K562 (cell line): ENCODE results near the gene YPEL5. TPM values are rescaled to one million over a fixed set of nuclear protein-coding genes. Genes with fewer than 3 reads are reported as not detected.
A peak's percentile ranks its signal among the peaks of the same experiment; 100 is the strongest.

Source experiments
- ARID2 ChIP-seq: fragments of 450-650 bp; IDR thresholded peaks from 2 replicates; pipeline ENCODE4 v1.6.1; 2017; ENCODE audit warnings: antibody characterized with exemption, mild to moderate bottlenecking
- BCLAF1 ChIP-seq, 2 experiments: fragments of 450-650 bp in 1 of 2; IDR thresholded peaks; 2 replicates each; pipeline ENCODE4 v1.6.1; 2011 to 2017; ENCODE audit warnings: low read depth in 2 of 2, antibody characterized with exemption in 1 of 2, borderline replicate concordance in 1 of 2, low read length in 1 of 2, mild to moderate bottlenecking in 1 of 2, mixed read lengths in 1 of 2; ENCODE audit not compliant: control insufficient read depth in 1 of 2
- CCNT2 ChIP-seq: IDR thresholded peaks from 2 replicates; pipeline ENCODE4 v1.6.1; 2011; ENCODE audit warnings: borderline replicate concordance, low read depth, mild to moderate bottlenecking, moderate library complexity, mixed read lengths, low read length; ENCODE audit not compliant: insufficient read length; ENCODE audit errors: extremely low read depth
- CTBP1 ChIP-seq: fragments of 450-650 bp; IDR thresholded peaks from 2 replicates; pipeline ENCODE4 v1.6.1; 2016; ENCODE audit warnings: borderline replicate concordance
- ETV5 ChIP-seq: sonication (generic); formaldehyde crosslinking; IDR thresholded peaks from 2 replicates; pipeline ENCODE4 v1.4.0; 2020; ENCODE audit warnings: low read depth, mild to moderate bottlenecking, missing genetic modification reagents
- JUND ChIP-seq, 2 experiments: IDR thresholded peaks; 2 replicates in 1 of 2; 3 replicates in 1 of 2; pipeline ENCODE4 v1.6.1; 2011; ENCODE audit warnings: borderline replicate concordance in 2 of 2, low read depth in 2 of 2, low read length in 2 of 2, improper control_type of control experiment in 1 of 2, missing biosample characterization in 1 of 2, missing genetic modification characterization in 1 of 2, missing genetic modification reagents in 1 of 2
- KLF10 ChIP-seq: fragments of 250-450 bp; sonication (Bioruptor Pico); IDR thresholded peaks from 2 replicates; pipeline ENCODE4 v1.6.1; 2021; ENCODE audit warnings: matching md5 sums
- SIX5 ChIP-seq, 2 experiments: IDR thresholded peaks; 2 replicates each; pipeline ENCODE4 v1.6.1; 2011; ENCODE audit warnings: low read length in 2 of 2, borderline replicate concordance in 1 of 2, low read depth in 1 of 2, mild to moderate bottlenecking in 1 of 2, moderate library complexity in 1 of 2; ENCODE audit not compliant: insufficient read depth in 1 of 2
- U2AF2 ChIP-seq: fragments of 200-400 bp; formaldehyde crosslinking; optimal IDR thresholded peaks from 2 replicates; pipeline ENCODE3; 2017; ENCODE audit warnings: low read depth, mild to moderate bottlenecking, low read length
- ZNF3 ChIP-seq: fragments of 250-450 bp; sonication (Bioruptor Pico); IDR thresholded peaks from 2 replicates; pipeline ENCODE4 v1.5.0; 2021; ENCODE audit warnings: mild to moderate bottlenecking, moderate library complexity
- polyA plus RNA-seq, 8 experiments: library from polyadenylated mRNA; depleted of rRNA in 4 of 8; stranded (reverse) in 5 of 8; unstranded in 3 of 8; fragments of >200 nt; fragmentation: Nextera tagmentation in 2 of 8; fragmentation: Illumina TruSeq in 1 of 8; extraction: Ambion mirVana in 2 of 8; extraction: Trizol in 1 of 8; gene quantifications; 2 replicates each; pipeline versions ENCODE4 v1.2.1 to v1.2.3, GENCODE V29; 2011 to 2014; ENCODE audit warnings: inconsistent platforms in 1 of 8, missing spikeins in 1 of 8
- total RNA-seq, 7 experiments: library from RNA; depleted of rRNA in 6 of 7; stranded (reverse); fragments of >200 nt in 6 of 7; fragmentation: Illumina TruSeq in 2 of 7; extraction: Trizol in 2 of 7; gene quantifications; 2 replicates each; pipeline versions ENCODE4 v1.2.1 to v1.2.3, GENCODE V29; 2011 to 2021; ENCODE audit warnings: low replicate concordance in 1 of 7
- TF ChIP-seq, protein P1 (sequence below): fragments of 250-450 bp; sonication (Bioruptor Pico); IDR thresholded peaks from 2 replicates; pipeline ENCODE4 v1.4.0; 2020; ENCODE audit warnings: mild to moderate bottlenecking, moderate library complexity
- TF ChIP-seq, protein P2 (sequence below): fragments of 250-450 bp; sonication (Bioruptor Pico); IDR thresholded peaks from 2 replicates; pipeline ENCODE4 v1.5.0; 2021
- TF ChIP-seq, protein P3 (sequence below), 2 experiments: fragments of 250-450 bp in 1 of 2; fragments of 450-650 bp in 1 of 2; sonication (Bioruptor Pico) in 1 of 2; IDR thresholded peaks; 2 replicates each; pipeline versions ENCODE4 v1.6.1 to v1.8.0; 2016 to 2021; ENCODE audit warnings: mild to moderate bottlenecking in 2 of 2, moderate library complexity in 2 of 2, missing compliant biosample characterization in 1 of 2, missing genetic modification characterization in 1 of 2
- TF ChIP-seq, protein P4 (sequence below): sonication (generic); formaldehyde crosslinking; IDR thresholded peaks from 2 replicates; pipeline ENCODE4 v1.8.0; 2022; ENCODE audit warnings: mild to moderate bottlenecking, missing genetic modification reagents

YPEL5 gene
- total and polyA plus RNA-seq, 9 of the 15 experiments (the other 6 are each of a cell fraction or from before 2014, with no cell fraction given), result 5.4 to 34.4 (median 12.3) TPM

DNA sequence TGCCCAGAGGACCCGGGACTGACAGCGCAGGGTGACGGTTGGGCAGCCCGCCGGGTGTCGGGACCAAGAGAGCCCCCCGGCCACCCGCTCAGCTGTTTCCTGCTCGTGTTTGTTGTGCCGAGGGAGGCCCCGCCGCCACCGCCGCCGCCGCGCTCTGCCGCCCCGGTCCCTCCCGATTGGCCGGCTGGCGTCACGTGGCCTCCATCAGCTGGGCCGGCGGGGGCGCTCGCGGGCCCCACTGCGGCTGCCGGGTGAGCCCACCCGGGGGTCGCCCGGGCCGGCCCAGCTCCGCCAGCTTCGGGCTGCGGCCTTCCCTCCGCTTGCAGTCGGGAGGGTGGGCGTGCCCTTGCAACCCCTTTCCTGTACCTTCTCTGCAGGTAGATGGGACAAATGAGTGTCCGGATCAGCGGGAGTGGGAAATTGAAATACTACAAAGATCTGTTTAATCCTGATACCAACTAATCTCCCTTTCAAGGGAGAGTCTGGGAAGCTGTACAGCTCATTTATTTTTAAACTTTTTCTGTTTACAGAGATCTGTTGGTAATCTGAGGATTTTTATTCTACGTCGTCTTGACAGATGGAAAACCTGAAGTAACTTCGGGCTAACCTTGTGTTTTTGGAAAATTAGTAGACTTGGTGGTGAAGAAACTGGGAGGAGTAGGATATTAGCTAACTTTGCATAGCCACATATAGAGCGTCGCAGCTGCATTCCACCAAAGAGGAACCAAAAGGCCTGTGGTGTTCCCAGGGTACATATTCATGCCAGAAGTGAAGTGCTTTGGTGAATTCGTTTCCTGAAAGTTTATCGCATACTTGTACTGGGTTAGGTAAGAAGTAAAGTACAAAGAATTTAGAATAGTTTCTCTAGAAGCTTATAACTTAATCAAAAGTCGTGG lies 1.2 kb downstream of the YPEL5 start (continued):
- TF ChIP-seq ETV5 (CRISPR knock-in tag) (no peak), CTBP1 (no peak; the same call in 1 of the 2 replicates), BCLAF1 (IDR thresholded peaks at IDR 0.05; ENCODE audit: borderline replicate concordance in 1 of 2, control insufficient read depth in 1 of 2, low read depth in 2 of 2, low read length in 1 of 2) (no peak), CCNT2 (peak; percentile 68), JUND (IDR thresholded peaks at IDR 0.05; ENCODE audit: borderline replicate concordance, low read depth, low read length) (no peak), JUND (tag; IDR thresholded peaks at IDR 0.05; ENCODE audit: borderline replicate concordance, low read depth, low read length) (no peak), U2AF2 (no peak), SIX5 (IDR thresholded peaks at IDR 0.05; ENCODE audit: borderline replicate concordance in 1 of 2, insufficient read depth in 1 of 2, low read depth in 1 of 2, low read length in 2 of 2) (no peak), ZNF3 (CRISPR knock-in tag) (no peak), ARID2 (no peak), KLF10 (CRISPR knock-in tag) (no peak)
- TF ChIP-seq, protein P1, sequence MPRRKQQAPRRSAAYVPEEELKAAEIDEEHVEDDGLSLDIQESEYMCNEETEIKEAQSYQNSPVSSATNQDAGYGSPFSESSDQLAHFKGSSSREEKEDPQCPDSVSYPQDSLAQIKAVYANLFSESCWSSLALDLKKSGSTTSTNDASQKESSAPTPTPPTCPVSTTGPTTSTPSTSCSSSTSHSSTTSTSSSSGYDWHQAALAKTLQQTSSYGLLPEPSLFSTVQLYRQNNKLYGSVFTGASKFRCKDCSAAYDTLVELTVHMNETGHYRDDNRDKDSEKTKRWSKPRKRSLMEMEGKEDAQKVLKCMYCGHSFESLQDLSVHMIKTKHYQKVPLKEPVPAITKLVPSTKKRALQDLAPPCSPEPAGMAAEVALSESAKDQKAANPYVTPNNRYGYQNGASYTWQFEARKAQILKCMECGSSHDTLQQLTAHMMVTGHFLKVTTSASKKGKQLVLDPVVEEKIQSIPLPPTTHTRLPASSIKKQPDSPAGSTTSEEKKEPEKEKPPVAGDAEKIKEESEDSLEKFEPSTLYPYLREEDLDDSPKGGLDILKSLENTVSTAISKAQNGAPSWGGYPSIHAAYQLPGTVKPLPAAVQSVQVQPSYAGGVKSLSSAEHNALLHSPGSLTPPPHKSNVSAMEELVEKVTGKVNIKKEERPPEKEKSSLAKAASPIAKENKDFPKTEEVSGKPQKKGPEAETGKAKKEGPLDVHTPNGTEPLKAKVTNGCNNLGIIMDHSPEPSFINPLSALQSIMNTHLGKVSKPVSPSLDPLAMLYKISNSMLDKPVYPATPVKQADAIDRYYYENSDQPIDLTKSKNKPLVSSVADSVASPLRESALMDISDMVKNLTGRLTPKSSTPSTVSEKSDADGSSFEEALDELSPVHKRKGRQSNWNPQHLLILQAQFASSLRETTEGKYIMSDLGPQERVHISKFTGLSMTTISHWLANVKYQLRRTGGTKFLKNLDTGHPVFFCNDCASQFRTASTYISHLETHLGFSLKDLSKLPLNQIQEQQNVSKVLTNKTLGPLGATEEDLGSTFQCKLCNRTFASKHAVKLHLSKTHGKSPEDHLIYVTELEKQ (CRISPR knock-in tag), result no peak
- TF ChIP-seq, protein P2, sequence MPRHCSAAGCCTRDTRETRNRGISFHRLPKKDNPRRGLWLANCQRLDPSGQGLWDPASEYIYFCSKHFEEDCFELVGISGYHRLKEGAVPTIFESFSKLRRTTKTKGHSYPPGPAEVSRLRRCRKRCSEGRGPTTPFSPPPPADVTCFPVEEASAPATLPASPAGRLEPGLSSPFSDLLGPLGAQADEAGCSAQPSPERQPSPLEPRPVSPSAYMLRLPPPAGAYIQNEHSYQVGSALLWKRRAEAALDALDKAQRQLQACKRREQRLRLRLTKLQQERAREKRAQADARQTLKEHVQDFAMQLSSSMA (CRISPR knock-in tag), result no peak
- TF ChIP-seq, protein P3, sequence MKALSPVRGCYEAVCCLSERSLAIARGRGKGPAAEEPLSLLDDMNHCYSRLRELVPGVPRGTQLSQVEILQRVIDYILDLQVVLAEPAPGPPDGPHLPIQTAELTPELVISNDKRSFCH (CRISPR knock-in tag; IDR thresholded peaks at IDR 0.05), result no peak
- TF ChIP-seq, protein P3 (tag; IDR thresholded peaks at IDR 0.05), result no peak
- TF ChIP-seq, protein P4, sequence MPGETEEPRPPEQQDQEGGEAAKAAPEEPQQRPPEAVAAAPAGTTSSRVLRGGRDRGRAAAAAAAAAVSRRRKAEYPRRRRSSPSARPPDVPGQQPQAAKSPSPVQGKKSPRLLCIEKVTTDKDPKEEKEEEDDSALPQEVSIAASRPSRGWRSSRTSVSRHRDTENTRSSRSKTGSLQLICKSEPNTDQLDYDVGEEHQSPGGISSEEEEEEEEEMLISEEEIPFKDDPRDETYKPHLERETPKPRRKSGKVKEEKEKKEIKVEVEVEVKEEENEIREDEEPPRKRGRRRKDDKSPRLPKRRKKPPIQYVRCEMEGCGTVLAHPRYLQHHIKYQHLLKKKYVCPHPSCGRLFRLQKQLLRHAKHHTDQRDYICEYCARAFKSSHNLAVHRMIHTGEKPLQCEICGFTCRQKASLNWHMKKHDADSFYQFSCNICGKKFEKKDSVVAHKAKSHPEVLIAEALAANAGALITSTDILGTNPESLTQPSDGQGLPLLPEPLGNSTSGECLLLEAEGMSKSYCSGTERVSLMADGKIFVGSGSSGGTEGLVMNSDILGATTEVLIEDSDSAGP (CRISPR knock-in tag), result no peak
